ENCODE measurements around the gene WT1.
"Not testable (repeated sequence)": the region's sequence is repeated elsewhere in the genome, so short reads cannot be mapped to it uniquely, and the experiment has no call there.

The WT1 gene

DNA sequence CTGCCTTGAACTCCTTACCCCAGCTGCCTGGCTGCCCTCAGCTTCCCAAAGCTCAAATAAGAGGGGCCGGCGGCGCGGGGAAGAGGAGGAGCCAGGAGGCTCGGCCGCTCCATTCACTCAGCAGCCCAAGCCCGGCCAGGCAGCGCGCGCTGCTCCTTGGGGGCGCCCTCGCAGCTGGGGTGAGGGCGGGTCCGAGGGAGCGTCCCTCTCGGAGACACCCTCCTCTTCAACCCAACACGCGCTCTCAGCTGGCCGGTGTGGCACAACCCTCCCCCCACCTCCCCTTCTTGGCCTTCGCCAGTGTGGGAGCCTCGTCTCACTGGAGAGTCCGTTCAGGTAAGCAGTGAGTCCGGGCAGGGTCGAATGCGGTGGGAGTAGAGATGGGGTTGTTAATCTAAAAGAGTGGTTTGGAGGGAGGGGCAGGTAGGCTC lies at the start of gene WT1:
Gene WT1 (minus strand): TSS at position 29 of the 431 bp plus-strand sequence.
- H3K4me3 ChIP-seq (ENCODE audit: low read depth, low read length) = no peak within 1 kb of the TSS
- DNase-seq (ENCODE audit: low read depth) = no peak

DNA sequence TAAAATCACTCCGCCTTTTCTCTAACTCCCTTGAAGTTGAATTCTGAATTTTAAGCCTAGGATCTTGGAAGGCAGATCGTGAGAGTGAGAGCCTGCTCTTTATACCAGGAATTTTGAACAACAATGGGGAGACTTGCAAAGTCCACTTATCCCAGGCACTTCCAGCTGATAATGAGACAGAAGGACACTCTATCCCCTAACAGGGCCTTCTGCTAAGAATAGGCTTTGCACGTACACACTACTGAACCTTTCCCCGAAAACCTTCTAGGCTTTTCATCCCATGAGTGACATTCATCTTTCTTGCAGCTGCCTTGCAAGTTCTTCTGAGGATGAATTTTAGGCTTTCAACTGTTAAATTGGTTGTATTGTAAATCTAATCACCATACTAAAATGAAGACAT lies 44.0 kb upstream of the WT1 start:
- no peak overlapping the region for H3K4me3 ChIP-seq (ENCODE audit: low read depth, low read length)
- no peak for DNase-seq (ENCODE audit: low read depth)

DNA sequence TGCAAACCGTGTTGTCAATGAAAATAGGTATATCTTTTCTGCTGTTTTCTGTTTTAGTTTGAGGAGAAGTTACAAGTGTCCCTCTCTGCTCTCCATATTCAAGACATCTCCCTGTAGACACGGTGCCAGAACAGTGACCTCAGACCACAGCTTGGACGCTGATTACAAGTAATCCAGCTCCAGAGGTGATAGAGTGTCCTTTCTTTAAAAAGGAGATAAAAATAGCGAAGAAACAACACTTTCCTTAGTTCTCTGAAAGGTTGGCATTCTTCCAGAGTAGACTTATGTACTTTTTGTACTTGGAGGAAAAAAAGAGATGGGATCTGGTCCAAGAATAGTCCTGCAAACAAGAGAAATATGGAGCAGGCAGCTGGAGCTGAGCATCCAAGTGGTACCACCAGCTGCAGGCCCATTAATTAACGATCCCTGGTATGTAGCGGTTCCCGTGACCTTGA lies 43.0 kb upstream of the WT1 start:
- H3K4me3 ChIP-seq (ENCODE audit: low read depth, low read length) = no peak overlapping the region
- DNase-seq (ENCODE audit: low read depth) = peak; percentile 5

DNA sequence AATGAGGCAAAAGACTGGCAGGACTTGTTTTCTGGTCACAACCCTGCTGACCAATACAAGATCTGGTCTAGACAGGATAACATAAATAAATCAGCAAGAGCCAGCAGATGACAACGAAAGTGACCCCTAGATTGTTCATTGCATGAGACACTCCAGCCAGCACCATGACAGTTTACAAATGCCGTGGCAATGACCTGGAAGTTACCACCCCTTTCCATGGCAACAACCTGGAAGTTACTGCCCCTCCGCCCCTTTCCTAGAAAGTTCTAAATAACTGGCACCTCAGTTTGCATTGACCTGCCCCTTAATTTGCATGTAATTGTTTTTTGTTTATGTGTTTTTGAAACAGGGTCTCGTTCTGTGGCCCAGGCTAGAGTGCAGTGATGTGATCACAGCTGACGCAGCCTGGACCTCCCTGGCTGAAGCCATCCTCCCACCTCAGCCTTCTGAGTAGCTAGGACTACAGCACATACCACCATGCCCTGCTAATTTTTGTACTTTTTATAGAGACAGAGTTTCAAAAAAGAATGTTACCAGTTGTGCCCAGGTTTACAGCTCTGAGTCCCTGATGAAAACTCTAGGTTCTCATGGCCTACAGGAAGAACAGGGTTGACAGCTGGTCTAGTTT lies 38.1 kb upstream of the WT1 start:
- H3K4me3 ChIP-seq (ENCODE audit: low read depth, low read length) = no peak overlapping the region

DNA sequence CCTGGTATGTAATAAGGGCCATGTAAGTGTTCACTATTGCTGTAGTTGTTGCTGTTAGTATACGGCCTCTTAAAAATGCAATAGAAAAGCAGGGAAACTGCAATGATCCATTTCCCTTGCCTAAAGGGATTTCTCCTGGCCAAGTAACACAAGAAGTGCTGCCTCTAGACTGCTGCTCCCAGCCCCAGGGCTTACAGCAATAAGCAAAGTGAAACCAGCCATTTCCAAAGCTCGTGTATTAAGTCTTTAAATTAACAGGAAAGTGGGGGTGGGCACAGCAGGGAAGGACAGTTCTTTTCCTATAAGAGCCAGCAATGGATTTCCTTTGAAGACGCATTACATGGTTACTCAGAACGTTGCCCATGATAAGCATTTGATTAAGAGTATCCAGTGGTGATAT lies 36.9 kb upstream of the WT1 start:
- H3K4me3 ChIP-seq (ENCODE audit: low read depth, low read length) = no peak overlapping the region
- DNase-seq (ENCODE audit: low read depth) = no peak

More for the DNA sequence above, 38.1 kb upstream of the WT1 start:
- no peak for DNase-seq (ENCODE audit: low read depth)

DNA sequence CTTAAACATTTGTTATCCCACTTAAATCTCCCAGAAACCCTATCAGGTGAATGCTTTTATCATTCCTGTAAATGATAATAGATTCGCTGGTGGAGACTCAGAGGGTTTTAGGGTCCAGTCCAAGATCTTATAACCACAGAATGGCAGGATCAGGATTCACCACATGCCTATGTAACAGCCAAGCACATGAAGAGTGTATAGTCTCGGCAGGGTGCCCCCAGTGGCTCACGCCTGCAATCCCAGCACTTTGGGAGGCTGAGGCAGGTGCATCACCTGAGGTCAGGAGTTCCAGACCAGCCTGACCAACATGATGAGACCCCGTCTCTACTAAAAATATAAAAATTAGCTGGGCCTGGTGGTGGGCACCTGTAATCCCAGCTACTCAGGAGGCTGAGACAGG lies 36.2 kb upstream of the WT1 start:
- not testable (repeated sequence) for H3K4me3 ChIP-seq (ENCODE audit: low read depth, low read length); DNase-seq (ENCODE audit: low read depth)

DNA sequence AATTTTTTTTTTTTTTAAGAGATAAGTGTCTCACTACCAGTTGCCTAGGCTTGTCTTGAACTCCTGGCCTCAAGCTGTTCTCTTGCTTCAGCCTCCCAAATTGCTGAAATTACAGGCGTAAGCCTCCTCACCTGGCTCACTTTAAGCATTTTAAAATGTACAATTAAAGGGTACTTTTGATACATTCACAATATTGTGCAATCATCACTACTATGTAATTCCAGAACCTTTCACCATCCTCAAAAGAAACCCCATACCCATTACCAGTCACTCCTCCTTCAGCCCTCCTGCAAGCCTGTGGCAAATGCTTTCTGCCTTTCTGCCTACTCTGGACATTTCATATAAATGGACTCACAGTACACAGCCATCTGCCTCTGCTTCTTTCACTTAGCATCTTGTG lies 34.5 kb upstream of the WT1 start:
- no peak overlapping the region for H3K4me3 ChIP-seq (ENCODE audit: low read depth, low read length)
- DNase-seq (ENCODE audit: low read depth) = no peak

DNA sequence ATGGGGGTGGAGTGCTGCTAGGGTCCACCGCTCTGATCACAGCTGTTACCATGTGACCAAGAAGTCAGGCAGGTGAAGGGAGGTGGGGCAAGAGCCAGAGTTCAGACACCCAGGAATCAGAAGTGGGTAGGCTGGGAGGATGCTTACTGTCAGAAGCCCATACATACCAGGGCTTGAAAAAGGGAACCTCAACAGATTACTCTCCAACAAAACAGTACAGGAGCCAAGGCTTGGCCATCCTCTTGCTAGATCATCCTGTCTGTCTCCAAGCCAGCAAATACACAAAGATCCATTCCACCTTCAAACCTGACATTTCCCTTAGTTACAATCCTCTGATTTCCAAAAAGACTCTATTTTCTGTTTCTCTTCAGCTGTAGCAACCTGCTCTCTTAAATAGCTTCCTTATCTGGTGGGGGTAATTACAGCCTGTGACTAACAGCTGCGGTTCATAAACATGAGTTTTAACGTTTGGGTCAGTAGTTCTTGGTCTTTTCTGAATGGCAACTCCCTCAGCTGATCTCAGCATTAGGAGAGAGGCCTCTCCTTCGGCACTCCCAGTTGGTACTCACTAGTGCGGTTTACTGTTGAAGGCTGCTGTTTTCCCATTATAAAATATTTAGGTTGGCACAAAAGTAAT lies 31.1 kb upstream of the WT1 start:
- DNase-seq (ENCODE audit: low read depth) = no peak
- H3K4me3 ChIP-seq (ENCODE audit: low read depth, low read length) = no peak overlapping the region

DNA sequence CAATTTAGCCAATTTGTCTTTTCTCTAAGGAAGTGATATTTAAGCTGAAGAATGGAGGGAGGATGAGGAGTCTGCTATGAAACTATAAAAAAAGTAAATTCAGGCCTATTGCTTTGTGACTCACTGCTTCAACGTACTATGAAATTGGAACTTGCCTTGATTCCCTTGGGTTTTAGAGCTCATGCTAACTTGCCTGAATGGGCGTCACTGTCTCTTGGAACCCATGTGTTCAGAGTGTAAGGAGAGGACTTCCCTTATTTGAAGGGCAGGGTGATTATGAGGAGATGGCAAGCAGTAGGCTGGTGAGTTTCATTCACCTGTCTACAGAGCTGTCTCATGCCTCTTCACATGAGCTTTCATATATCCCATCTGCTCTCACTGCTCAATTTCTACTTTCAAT lies 28.7 kb upstream of the WT1 start:
- no peak overlapping the region for H3K4me3 ChIP-seq (ENCODE audit: low read depth, low read length)
- DNase-seq (ENCODE audit: low read depth) = no peak

DNA sequence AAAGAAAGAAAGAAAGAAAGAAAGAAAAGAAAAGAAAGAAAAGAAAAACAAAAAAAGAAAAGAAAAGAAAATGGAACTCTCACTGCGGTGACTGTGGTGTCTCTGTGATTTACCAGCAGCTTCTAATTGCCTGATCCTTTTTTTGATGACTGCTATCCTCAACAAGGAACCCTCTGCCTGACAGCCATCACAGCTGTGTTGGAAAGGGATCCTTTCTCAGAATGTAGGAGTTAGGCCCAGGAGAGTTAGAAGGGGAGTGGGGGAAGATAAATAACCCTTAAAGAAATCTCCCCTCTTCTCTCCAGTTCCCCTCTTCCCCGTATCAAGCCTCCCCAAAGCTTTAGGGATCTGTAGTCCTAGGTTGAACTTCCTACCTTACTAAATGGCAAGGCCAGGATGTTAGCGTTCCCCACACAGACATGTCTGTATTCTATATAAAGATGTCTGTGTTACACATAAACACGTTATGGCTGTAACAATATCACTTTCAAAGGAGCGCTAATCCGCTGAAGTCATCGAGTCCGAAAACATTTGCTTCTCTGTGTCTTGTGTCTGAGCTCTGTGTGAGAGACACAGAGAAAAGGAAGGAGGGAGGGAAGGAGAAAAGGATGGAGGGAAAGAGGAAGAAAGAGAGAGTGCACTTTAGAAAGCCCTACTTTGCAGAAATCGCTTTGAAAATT lies 26.8 kb upstream of the WT1 start:
- DNase-seq (ENCODE audit: low read depth) = no peak
- no peak overlapping the region for H3K4me3 ChIP-seq (ENCODE audit: low read depth, low read length)

DNA sequence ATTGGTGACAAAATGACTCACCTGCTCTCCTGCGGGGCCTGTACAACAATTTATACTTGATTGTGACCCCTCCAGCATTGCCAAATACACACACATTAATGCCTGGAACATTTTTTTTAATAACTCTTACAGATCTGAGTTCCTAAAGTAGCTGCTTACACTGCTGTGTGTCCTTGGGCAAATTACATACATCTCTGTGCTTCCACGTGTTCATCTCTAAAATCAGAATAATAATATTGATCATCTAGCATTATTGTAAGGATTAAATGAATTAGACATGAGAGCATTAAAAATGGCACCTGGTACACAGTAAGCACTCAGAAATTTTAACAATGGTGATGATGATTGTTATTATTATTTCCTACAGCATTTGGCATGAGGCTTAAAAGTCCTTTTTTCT lies 21.5 kb upstream of the WT1 start:
- DNase-seq (ENCODE audit: low read depth) = no peak
- H3K4me3 ChIP-seq (ENCODE audit: low read depth, low read length) = no peak overlapping the region

DNA sequence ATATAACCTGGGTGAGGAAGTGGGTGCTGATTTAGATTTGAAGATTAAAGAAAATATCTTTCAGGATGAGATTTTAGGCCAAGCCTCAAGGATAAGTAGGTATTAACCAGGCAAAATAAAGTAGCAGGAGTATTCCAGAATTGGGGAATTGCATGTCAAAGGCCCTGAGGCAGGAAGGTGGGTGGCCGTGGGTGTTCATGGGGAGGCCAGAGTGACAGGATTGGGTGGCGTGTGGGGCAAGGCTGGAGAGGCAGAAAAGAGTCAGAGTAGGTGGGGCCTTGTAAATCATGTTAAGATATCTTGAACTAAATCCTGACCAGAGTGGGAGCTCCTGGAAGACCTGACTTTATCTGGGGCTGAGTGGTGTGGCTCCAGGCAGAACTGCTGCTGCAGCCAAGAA lies 19.7 kb upstream of the WT1 start:
- no peak overlapping the region for H3K4me3 ChIP-seq (ENCODE audit: low read depth, low read length)
- DNase-seq (ENCODE audit: low read depth) = no peak

DNA sequence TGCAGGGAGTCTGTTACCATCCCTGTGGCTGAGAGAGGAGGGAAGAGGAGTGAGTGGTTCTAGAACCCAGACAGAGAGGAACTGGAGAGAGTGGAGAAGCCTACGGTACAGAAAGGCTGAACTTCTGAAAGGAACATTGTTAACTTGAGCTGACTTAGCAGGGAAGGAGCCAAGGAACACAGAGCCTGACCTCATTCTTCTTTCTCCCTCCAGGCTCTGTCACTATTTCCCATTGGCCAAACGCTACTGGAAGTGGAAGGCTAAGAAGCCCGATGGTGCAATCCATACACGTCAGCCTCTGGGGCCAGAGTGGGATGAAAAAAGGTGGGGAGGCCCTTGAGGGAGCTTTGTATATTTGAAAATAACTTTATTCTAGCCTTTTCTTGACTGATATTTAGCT lies 16.5 kb upstream of the WT1 start:
- H3K4me3 ChIP-seq (ENCODE audit: low read depth, low read length) = no peak overlapping the region
- DNase-seq (ENCODE audit: low read depth) = peak; percentile 54

DNA sequence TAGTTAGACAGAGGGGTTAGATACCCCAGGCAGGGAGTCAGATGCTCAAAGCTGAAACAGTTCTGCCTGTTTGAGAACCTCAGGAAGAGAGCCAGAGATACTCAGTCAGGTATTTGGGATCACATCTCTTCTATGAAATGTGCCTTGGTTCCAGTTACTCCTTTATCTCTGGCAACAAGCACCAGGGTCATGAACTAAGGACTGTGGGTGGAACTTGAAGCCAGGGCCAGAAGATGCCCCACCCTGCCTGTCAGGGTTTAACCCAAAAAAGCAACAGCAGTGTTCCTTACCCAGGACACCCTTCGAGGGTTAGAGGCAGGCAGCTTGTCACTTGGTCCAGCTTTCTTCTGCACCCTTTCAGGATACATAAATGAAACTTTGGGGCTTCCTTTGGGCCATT lies 15.0 kb upstream of the WT1 start:
- DNase-seq (ENCODE audit: low read depth) = no peak
- H3K4me3 ChIP-seq (ENCODE audit: low read depth, low read length) = no peak overlapping the region

DNA sequence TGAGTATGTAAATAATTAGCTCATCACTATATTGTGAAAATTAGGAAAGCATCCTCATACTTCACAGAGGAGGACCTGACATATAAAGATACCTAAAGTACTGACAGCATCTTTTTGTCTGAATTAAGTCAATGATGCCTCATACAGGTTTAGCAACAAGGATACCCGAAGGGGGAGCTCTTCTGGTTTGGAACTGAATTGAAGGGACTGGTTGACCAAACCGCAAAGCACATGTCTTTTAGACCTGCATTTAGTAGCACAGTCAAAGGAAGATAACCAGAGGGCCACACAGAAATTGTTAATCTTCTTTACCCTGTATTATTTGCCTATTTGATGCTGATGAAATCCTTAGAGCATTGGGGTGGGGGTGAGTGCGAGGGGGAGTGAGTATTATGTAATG lies 12.9 kb upstream of the WT1 start:
- DNase-seq (ENCODE audit: low read depth) = peak; percentile 3
- no peak overlapping the region for H3K4me3 ChIP-seq (ENCODE audit: low read depth, low read length)

DNA sequence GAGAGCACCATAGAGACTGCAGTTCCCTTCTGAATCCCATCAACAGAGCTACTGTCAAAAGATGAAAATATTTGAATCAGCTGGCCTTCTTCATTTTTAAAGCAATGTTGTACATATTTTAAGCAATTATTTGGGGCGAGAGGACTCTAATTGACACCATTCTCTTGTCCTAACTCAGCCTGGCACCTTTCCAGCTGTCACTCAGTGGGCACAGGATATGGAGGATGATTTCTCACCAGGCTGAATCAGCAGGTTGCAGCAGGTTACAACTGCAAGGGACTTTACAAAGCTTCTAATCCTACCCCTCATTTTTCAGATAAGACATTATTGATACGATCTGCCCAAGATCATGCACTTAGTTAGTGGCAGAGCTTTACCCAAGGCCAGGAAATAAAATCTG lies 11.9 kb upstream of the WT1 start:
- H3K4me3 ChIP-seq (ENCODE audit: low read depth, low read length) = no peak overlapping the region
- DNase-seq (ENCODE audit: low read depth) = no peak

DNA sequence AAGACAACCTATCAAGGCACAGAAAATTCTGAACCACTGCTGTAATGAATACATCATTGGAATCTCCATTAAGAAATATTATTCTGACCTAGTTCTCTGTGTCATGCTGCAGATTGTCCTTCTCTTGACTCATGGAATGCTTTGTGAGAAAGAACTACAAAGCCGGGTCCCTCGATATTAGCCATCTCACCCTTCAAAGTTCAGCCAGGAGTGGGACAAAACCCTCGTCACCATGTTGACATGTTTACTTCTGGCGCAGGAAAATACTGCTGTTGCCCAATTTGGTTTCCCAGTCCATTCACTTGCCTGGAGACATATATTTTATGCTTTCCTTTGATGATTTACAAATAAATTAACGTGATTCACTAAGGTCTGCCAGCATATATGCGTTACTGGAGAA lies 10.9 kb upstream of the WT1 start:
- no peak overlapping the region for H3K4me3 ChIP-seq (ENCODE audit: low read depth, low read length)

DNA sequence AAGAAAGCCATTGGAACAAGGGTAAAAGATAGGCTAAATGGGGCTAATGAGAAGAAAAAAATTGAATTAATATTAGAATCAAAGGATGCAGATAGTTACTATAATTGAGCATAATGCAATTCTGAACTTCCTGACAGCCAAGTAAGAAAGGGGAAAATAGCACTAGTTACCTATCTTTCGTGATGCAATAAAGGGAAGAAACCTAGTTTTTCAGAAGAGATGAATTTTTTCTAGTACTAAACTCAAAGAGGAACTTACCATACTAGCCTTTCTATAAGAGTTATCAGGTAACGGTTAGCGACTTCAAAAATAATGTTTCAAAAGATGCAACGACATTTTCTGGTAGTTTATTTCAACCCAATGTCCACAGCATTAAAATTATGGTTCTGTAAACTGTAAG lies 8.8 kb upstream of the WT1 start:
- no peak overlapping the region for H3K4me3 ChIP-seq (ENCODE audit: low read depth, low read length)
- DNase-seq (ENCODE audit: low read depth) = no peak

More for the DNA sequence above, 10.9 kb upstream of the WT1 start:
- DNase-seq (ENCODE audit: low read depth) = no peak

DNA sequence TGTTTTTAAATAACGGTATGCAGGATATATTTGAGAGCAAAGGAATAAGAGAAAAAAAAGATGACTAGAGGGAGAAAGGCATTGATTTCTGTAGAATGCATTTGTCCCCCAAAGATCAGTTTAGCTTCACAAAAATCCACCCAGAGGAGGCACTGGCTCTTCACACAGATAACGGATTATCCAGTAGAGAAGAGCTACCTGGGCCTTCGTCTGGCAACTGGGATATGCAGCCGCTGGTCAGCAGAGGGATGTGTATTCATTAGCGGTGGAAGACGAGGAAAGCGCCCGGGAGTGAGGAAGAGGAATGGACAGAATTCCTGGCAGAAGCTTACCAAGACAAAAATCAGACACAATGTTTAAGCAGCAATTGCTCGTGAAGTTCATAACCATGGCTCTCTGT lies 5.6 kb upstream of the WT1 start:
- H3K4me3 ChIP-seq (ENCODE audit: low read depth, low read length) = no peak overlapping the region
- DNase-seq (ENCODE audit: low read depth) = no peak

DNA sequence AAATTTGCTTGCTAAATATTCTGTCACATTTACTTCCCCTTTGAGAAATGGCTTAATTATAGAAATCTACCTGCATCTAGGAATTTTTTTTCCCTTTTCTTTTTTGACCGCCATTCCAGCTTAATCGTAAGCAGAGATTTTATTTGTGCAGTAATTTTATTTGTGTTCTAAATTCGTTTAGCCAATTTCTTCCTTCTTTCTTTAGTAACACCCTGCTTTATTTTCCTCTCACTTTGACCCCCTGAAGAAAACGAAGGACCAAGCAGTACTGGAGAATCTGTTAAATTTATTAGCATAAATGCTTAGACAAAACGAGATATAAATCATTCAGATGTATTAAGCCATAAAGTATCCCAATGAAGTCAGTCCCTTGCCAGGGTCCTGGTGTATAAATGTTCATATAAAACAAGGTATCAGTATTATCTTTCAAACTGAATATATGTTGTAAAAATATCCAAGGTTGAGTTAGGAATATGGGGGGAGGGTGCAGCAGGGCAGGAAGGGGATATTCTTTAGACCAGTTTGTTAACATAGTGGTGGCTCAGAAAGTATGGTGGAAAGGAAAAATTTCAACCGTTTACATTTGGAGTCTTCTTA lies 5.1 kb upstream of the WT1 start:
- no peak overlapping the region for H3K4me3 ChIP-seq (ENCODE audit: low read depth, low read length)

More for the DNA sequence above, 5.1 kb upstream of the WT1 start:
- DNase-seq (ENCODE audit: low read depth) = no peak
